RWPE1 (cell line): Measurements from ENCODE around the gene EOGT.
A peak's percentile ranks its signal among the peaks of the same experiment; 100 is the strongest.

Experiments
- CTCF ChIA-PET: fragments of 350-600 bp; sonication (Branson Sonifier 250); formaldehyde crosslinking; extraction: SDS; loops from one replicate; lab custom pipeline; 2021; lab: Yijun Ruan, JAX
- POLR2A ChIA-PET: fragments of 400-600 bp; formaldehyde crosslinking; extraction: SDS; loops from one replicate; lab custom pipeline; 2020; ENCODE audit warnings: antibody characterized with exemption; ENCODE audit not compliant: low non-redundant PET; lab: Yijun Ruan, JAX
- DNase-seq: peaks from one replicate; pipeline ENCODE4 v3.0.0; 2012; ENCODE audit warnings: low spot score
- H3K27ac ChIP-seq: fragments of 450-650 bp; 2 replicates; pipeline ENCODE4 v1.5.1; 2017
- CTCF ChIP-seq: fragments of 450-650 bp; conservative IDR thresholded peaks from 2 replicates; pipeline ENCODE4 v1.5.1; 2017; ENCODE audit warnings: low read depth, mild to moderate bottlenecking

EOGT gene

GRCh38 chr3:69048990-69049389 lies 35.5 kb upstream of the EOGT start:
- CTCF ChIA-PET = no interaction called here

DNA sequence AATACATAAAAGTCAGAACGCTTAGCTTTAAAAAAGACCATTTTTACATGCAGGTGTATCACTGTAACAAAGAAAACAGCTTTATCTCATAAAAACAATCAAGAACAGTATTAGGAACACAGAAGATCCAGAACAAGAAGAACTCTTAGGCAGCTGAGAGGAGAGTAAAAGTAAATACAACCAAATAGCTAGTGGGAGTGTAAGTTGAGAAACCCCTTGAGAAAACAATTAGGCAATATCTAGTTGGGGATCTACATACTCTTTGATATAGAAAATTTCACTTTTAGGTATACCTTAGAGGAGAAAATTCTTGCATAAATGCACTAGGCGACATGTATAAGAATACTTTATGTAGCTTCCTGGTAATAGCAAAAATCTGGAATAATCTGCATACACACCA lies 31.1 kb upstream of the EOGT start:
- DNase-seq = no peak
- ChIA-PET CTCF (interaction anchor here (0.6 kb wide), 1 partner anchor 44 kb away, joined by 4 read pairs; no protein-coding TSS in a partner anchor), POLR2A (no interaction called here)
- H3K27ac ChIP-seq = no peak overlapping the region
- TF ChIP-seq CTCF = no peak

More at GRCh38 chr3:69048990-69049389, 35.5 kb upstream of the EOGT start:
- POLR2A ChIA-PET = no interaction called here
- DNase-seq = no peak
- H3K27ac ChIP-seq = no peak overlapping the region
- TF ChIP-seq CTCF = no peak

DNA sequence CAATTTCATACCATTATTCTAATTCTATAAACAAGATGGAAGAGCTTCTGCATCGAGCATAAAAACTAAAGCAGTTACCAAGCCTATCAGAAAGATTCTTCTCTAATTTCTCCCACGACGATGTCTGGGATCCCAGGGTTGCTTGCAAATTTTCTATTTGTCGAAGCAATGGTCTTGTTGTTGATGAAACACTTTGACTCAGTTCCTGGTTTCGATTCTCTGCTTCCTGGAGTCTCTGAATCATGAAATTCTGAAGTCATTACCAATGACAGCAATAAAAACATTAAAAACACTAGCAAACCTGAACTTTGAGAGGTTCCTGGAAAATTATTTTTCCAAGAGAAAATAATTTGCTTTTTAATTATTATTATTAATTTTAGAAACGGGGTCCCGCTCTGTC lies 20.0 kb upstream of the EOGT start:
- ChIA-PET CTCF (no interaction called here), POLR2A (no interaction called here)
- TF ChIP-seq CTCF = no peak
- peak; percentile 51 for DNase-seq
- peak overlapping the region; percentile 64 for H3K27ac ChIP-seq

DNA sequence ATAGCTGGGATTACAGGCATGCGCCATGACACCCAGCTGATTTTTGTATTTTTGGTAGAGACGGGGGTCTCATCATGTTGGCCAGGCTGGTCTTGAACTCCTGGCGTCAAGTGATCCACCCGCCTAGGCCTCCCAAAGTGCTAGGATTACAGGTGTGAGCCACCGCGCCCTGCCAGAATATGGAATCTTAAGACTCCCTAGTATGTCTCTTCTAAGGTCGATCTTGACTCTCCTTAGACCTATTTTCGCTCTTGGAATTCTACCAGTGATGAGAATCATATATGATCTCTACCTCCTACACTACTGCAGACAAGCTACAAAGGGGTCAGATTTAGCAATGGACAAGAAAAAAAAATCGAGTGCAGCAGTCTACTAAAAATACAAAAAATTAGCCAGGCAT lies 19.3 kb upstream of the EOGT start:
- H3K27ac ChIP-seq = peak overlapping the region; percentile 25; the same call in 1 of the 2 replicates
- POLR2A ChIA-PET = no interaction called here
- CTCF ChIA-PET = no interaction called here
- no peak for TF ChIP-seq CTCF
- no peak for DNase-seq

DNA sequence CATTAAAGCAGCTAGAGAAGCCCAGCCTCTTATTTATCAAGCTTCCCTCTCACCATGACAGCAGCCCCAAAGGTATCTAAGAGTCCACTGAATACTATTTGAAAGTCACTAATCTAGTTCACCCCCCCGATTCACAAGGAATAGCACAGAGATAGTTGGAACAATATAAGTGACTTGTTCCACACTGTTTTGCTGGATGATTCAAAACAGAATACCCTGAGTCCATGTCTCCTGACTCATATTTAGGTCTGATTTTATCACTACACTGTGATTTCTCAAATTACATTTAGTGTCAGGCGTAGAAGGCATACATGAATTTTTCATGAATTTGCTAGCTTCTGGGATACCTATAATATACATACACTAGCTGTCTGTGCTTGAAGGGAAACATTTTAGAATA lies 18.7 kb upstream of the EOGT start:
- ChIA-PET POLR2A (no interaction called here), CTCF (no interaction called here)
- TF ChIP-seq CTCF = no peak
- DNase-seq = no peak
- H3K27ac ChIP-seq = no peak overlapping the region

DNA sequence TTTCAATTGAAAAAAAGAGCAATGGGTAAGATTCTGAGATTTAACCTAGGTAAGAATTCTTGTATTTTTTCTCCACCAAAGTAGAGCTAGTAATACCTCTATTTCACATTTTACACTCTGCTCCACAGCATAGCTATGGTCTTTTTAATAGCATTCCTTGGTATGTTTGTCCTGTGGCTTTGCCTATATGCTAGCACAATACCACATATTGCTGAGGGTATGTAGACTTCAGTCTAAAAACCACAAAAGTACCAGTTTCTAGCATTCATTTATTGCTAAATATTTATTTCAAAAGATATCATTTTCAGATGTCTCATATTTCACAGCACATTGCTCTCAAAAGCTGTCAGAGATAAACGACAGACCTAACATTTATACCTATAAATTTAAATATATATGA lies 18.2 kb upstream of the EOGT start:
- TF ChIP-seq CTCF = no peak
- no peak for DNase-seq
- CTCF ChIA-PET = no interaction called here
- POLR2A ChIA-PET = no interaction called here
- no peak overlapping the region for H3K27ac ChIP-seq

- ChIA-PET POLR2A (no interaction called here), CTCF (no interaction called here)
- TF ChIP-seq CTCF = no peak; the same call in 1 of the 2 replicates
- DNase-seq = no peak
- no peak overlapping the region for H3K27ac ChIP-seq
These were observed 7.4 kb upstream of the EOGT start for GRCh38 chr3:69020857-69021256.
